ENCODE measurements around the gene ARPP21. TPM values are rescaled to one million over a fixed set of nuclear protein-coding genes. Genes with fewer than 3 reads are reported as not detected.

ARPP21 gene
- polyA plus RNA-seq, 1 experiment, result not detected

DNA sequence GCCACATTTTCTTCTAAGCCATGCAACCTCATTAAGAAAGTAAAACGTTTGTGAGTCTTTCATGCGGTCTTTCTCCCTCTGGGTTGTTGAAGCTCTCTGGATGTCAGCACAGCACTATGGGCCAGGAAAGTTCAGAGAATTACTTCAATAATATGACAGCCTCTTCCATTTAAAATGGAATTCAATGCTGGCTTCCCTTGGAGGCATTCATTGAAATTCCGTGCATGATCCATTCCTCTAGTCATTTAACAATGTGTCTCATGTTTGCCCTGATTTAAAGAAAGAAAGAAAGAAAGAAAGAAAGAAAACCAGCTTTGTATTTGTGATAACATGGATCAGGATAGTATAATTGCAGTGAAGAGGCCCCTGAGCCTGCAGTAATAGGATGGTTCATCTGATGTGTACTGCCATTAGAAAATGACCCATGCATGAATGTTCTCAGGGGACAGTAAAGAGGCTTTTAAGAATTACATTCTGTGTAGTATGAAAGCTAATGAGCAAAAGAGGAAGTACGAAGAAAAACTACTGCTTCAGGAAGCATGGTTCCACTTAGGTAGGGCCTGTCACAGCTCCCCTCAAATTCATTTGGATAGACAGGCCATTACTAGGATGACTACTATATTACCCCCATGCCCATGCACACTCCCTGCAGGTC lies 146.0 kb downstream of the ARPP21 start:
- ChIA-PET POLR2A (no interaction called here), CTCF (no interaction called here)
- Histone ChIP-seq H3K4me3 (ENCODE audit: low read depth, low read length) (no peak overlapping the region), H3K27me3 (ENCODE audit: control insufficient read depth, insufficient read depth, low read length) (no peaks in the 10 kb centered on the region), H3K9me3 (ENCODE audit: control insufficient read depth, insufficient read depth, low read length) (no peaks in the 10 kb centered on the region), H3K27ac (ENCODE audit: low read depth, low read length) (no peak overlapping the region)
- no peak for TF ChIP-seq CTCF (IDR thresholded peaks at IDR 0.05; ENCODE audit: low read depth, low read length)
- DNase-seq (ENCODE audit: low read depth, low spot score), result no peak

DNA sequence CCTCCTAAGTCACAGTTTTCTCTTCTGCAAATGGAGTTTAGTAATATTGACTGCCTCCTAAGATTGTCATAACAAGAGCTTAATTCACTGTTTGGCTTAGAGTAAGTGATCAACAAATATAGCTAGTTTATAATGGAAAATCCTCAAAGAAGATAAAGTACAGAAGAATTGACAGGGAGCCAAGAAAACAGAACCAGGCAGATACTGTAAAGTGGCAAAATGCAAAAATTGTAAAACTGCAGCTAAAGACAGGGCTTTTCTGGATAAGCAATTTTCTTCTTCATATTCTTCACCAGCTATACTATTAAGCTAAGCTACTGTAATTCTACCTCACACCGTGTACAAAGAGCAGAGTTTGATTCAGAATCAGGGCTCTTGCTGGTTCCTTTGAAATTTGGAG lies 148.6 kb downstream of the ARPP21 start:
- CTCF ChIA-PET, result no interaction called here
- POLR2A ChIA-PET, result no interaction called here
- no peaks in the 10 kb centered on the region for H3K9me3 ChIP-seq (ENCODE audit: control insufficient read depth, insufficient read depth, low read length)
- H3K4me3 ChIP-seq (ENCODE audit: low read depth, low read length), result no peak overlapping the region
- no peak for DNase-seq (ENCODE audit: low read depth, low spot score)
- H3K27me3 ChIP-seq (ENCODE audit: control insufficient read depth, insufficient read depth, low read length), result no peaks in the 10 kb centered on the region
- TF ChIP-seq CTCF (IDR thresholded peaks at IDR 0.05; ENCODE audit: low read depth, low read length), result no peak
- H3K27ac ChIP-seq (ENCODE audit: low read depth, low read length), result no peak overlapping the region

DNA sequence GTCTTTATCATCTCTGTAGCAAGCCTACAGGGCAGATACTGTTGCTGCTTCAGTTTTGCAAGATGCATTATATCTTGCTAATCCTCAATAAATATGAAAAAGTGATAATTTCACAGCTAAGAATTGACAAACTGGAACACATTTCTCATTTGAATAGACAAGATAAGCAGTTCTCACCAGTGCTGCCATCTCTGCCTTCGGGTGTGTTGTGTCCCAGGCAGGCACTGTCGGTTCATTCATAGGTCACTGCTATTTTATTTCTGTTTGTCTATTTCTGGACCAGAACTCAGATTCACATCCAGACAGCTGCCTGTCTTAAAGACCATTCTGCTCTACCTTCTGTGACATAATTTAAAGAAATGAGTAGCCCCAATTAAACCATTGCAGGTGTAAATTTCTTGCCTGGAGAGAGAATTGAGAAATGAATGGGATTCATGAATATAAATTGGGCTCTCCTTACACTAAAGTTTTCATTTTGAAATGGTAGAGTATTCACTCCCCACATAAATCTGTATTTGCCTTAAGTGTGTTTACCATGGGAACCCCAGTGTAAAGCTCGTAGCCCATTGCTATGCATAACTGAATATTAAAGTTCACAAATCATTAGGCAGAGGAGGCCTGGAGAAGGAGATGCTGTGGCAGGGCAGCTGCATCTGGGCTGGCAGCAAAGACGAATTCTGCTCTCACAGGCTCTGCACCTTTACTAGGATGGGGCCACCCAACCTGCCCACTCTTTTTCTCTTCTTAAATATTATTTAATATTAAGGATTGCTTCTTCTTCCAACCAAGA lies 149.9 kb downstream of the ARPP21 start:
- no peaks in the 10 kb centered on the region for H3K27me3 ChIP-seq (ENCODE audit: control insufficient read depth, insufficient read depth, low read length)
- H3K9me3 ChIP-seq (ENCODE audit: control insufficient read depth, insufficient read depth, low read length), result no peaks in the 10 kb centered on the region
- no peak for DNase-seq (ENCODE audit: low read depth, low spot score)
- no peak for TF ChIP-seq CTCF (IDR thresholded peaks at IDR 0.05; ENCODE audit: low read depth, low read length)
- no peak overlapping the region for H3K27ac ChIP-seq (ENCODE audit: low read depth, low read length)
- no peak overlapping the region for H3K4me3 ChIP-seq (ENCODE audit: low read depth, low read length)
- ChIA-PET CTCF (no interaction called here), POLR2A (no interaction called here)

DNA sequence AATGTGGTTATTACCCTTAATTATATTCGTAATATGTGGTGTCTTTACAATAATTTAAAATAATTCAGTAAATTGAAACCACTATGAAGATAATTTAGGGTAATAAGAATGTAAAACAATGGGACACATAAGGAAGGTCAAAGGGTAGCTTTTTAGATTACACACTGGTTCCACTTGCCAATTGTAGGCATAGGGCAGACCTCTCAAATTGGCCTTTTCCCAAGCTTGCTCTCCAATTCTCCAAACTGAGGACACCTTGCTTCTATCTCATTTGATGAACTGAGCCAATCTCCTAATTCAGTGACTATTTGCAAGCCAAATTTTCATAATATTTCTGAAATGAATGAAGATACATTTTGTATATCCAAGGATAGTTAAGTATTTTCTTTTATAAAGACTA lies 151.4 kb downstream of the ARPP21 start:
- H3K9me3 ChIP-seq (ENCODE audit: control insufficient read depth, insufficient read depth, low read length), result no peaks in the 10 kb centered on the region
- H3K27ac ChIP-seq (ENCODE audit: low read depth, low read length), result no peak overlapping the region
- ChIA-PET POLR2A (no interaction called here), CTCF (interaction anchor here (0.7 kb wide), 1 partner anchor 97 kb away, joined by 5 read pairs; no protein-coding TSS in a partner anchor)
- TF ChIP-seq CTCF (IDR thresholded peaks at IDR 0.05; ENCODE audit: low read depth, low read length), result no peak
- no peak for DNase-seq (ENCODE audit: low read depth, low spot score)
- H3K4me3 ChIP-seq (ENCODE audit: low read depth, low read length), result no peak overlapping the region
- H3K27me3 ChIP-seq (ENCODE audit: control insufficient read depth, insufficient read depth, low read length), result no peaks in the 10 kb centered on the region

DNA sequence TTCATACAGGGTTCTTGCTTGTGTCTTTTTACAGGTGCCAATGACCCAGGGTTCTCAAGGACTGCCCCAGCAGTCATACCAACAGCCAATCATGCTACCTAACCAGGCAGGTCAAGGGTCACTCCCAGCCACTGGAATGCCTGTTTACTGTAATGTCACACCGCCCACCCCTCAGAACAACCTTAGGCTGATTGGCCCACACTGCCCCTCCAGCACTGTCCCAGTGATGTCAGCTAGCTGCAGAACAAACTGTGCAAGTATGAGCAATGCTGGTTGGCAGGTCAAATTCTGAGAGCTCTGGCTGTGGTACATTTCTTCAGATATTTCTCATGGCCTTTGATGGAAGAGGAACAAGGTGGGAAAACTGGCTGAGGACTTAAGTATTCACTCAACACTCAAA lies 154.3 kb downstream of the ARPP21 start:
- Histone ChIP-seq H3K27me3 (ENCODE audit: control insufficient read depth, insufficient read depth, low read length) (no peaks in the 10 kb centered on the region), H3K9me3 (ENCODE audit: control insufficient read depth, insufficient read depth, low read length) (no peaks in the 10 kb centered on the region), H3K4me3 (ENCODE audit: low read depth, low read length) (no peak overlapping the region), H3K27ac (ENCODE audit: low read depth, low read length) (no peak overlapping the region)
- ChIA-PET POLR2A (no interaction called here), CTCF (no interaction called here)
- DNase-seq (ENCODE audit: low read depth, low spot score), result no peak
- TF ChIP-seq CTCF (IDR thresholded peaks at IDR 0.05; ENCODE audit: low read depth, low read length), result no peak
